Suprapubic skin (tissue), 4 donors: ENCODE results near the gene GRK5.

Experiments used
- CTCF ChIP-seq, 2 donors: fragments of 200-600 bp in 1 of 2; fragments of 450-650 bp in 1 of 2; sonication (generic) in 1 of 2; IDR thresholded peaks; one replicate each; pipeline ENCODE4 v1.5.1; 2016 to 2019; ENCODE audit warnings: antibody characterized with exemption in 2 of 2, mild to moderate bottlenecking in 1 of 2, moderate library complexity in 1 of 2
- POLR2A ChIP-seq, 2 donors: fragments of 450-650 bp; IDR thresholded peaks; one replicate each; pipeline ENCODE4 v1.6.1; 2017; ENCODE audit warnings: antibody characterized with exemption in 2 of 2, mild to moderate bottlenecking in 2 of 2, moderate library complexity in 2 of 2
- POLR2AphosphoS5 ChIP-seq, 3 donors: sonication (generic); formaldehyde crosslinking; IDR thresholded peaks; one replicate each; pipeline ENCODE4 v1.6.1; 2017; ENCODE audit warnings: antibody characterized with exemption in 3 of 3

DNA sequence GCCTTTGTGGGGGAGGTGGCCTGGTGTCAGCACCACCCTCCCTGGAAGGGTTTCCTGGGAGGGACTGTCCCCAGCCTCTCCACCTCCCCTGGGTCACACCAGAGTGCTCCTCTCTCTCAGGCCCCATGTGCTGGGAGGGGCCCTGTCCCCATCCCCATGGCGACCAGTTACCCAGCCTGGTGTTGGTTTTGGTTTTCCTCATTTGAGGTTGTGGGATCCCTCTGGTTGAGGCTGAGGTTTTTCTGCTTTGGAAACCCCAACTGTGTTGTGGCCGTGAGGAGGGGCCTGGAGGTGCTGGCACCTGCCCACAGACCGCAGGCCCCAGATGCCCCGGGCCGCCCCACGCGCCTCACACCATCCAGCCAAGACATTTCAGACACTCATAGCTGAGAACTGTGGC, 106.3 kb downstream of the GRK5 start:
- TF ChIP-seq CTCF (IDR thresholded peaks at IDR 0.05) = no peak
- TF ChIP-seq POLR2AphosphoS5 (IDR thresholded peaks at IDR 0.05) = no peak
- TF ChIP-seq POLR2A (IDR thresholded peaks at IDR 0.05) = no peak
